Activated T-cell treated with anti-CD3 and anti-CD28 coated beads, Interleukin-2, amount 50 U/mL, for 1 hour (primary cell): ENCODE data around the gene FBXW12.
A peak's percentile ranks its signal among the peaks of the same experiment; 100 is the strongest.

ENCODE experiments used
- DNase-seq: peaks from one replicate; pipeline ENCODE4 v3.0.0-alpha.2; 2020

The FBXW12 gene

DNA sequence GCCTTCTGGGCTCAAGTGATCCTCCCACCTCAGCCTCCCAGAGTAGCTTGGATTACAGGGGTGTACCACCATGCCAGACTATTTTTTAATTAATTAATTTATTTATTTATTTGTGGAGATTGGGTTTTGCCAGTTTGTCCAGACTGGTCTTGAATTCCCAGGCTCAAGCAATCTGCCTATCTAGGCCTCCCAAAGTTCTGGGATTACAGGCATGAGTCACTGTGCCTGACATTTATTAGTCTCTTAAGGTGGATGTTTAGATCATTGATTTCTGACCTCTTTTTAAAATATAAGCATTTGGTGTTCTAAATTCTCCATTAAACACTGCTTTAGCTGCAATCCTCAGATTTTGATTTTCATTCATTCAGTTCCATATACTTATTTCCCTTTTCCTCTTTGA, 15.6 kb downstream of the FBXW12 start:
- no peak for DNase-seq

DNA sequence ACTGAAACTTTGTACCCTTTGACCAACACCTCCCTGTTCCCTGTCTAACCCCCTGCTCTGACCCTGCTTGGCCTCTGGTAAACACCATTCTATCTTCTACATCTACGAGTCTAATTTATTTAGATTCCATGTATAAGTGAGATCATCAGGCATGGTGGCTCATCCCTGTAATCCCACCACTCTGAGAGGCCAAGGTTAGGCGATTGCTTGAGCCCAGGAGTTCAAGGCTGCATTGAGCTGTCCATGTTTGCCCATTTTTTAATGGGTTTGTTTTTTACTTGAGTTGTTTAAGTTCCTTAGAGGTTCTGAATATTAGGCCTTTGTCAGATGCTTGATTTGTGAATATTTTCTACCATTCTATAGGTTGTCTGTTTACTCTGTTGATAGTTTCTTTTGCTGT, 16.9 kb downstream of the FBXW12 start:
- DNase-seq = no peak

DNA sequence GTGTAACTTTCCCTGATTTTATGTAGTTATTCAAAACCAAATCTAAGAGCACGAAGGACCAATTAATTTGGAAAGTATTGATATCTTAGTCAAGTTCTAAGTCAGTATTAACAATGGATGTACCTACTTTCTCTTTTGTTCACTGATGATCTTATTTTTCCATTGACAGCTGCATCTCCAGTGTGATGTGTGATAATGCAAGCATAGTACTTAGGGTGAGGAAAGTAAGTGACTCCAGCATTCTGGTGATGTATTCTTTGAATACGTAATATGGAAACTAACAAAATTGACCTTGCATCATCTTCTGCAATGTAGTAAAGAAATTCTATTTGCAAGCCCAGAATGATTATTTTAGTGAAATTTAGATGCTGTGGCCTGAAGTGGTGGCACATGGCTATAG, 22.4 kb downstream of the FBXW12 start:
- no peak for DNase-seq

DNA sequence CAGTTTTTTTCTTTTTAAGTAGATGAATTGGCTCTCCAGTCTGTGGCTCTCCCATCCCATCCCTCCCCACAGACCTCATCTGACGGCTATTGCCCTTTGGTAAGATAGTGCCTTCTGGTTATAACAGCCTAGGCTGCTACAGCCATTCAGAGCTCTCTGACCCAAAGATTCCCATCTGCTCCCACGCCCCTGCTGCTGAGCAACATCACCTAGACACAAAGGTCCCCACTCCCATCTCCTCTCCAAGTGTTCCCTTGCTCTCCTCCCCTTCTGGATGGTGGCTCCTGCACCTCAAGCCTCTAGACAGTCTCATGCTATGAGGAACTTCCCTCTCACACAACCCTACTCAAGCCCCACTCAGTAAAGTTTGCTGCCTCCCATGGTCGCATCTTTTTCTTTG, 23.7 kb downstream of the FBXW12 start:
- DNase-seq = no peak

DNA sequence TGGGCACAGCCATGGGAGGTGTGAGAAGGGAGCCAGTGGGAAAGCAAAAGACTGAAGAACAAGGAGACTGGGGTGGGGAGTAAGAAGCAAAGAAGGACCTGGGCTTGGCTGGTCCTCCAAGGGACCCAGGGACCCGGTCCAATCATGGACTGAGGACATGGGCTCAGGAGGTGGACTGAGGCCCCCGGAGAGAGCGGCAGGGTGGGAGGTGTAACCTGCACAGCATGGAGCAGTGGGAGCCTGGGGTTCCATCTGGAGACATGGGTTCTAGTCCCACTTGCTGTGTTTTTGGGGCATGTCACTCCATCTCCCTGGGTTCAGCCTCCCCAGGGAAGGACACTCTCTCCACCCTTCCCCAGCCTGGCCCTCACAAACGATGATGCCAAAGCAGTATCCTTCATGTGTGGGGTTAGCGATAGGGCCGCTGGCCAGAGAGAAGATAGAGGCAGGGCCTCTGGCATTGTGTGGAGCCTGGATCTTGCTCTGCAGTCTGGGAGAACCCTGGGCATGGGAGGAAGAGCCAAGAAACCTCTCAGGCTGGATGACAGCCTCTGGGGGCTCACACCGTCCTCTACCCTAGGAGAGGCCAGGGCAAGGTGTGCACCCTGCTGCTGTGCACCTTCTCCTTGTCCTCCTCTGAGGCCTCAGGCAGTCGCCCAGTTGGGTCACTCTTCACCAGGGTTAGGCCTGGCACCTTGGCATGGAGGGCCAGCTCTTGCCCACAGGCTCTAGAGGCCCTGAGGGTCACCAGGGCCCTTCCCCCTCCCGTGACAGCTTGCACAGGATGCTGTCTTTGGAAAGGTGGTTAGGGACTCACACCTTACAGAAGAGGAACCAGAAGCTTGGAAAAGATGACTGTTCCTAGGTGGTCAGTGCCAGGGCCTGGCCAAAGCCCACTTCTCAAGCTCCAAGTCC, 26.0 kb downstream of the FBXW12 start:
- no peak for DNase-seq

DNA sequence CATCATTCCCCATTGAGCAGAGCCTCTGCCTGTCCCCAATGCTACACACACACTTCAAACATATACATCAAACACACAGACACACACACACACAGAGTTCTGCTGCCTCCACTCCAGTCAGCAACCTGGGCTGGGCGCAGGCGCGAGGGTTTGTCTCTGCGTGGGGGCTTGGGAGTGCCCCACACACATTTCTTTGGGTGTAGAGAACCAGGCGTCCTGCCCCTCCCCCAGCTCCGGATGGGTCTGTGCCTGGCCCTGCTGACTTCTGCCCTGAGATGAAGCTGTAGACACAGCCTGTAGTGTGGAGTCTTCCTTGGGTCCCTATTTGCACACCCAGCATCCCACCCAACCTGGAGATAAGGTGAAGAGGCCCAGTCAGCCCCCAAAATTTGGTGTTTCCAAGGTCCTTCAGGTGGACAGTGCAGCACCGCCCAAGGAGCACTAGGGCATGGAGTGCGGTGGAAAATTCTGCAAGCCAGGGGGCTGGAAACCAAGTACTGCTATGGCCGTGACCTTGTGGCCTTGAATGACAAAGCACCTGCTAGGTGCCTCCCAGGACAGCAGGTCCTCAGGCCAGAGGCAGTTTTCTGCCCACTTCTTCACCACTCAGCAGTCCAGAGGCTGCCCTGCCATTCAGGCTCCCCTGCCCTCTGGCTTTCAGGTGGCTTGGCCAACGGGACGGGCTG, 26.8 kb downstream of the FBXW12 start:
- DNase-seq = no peak

DNA sequence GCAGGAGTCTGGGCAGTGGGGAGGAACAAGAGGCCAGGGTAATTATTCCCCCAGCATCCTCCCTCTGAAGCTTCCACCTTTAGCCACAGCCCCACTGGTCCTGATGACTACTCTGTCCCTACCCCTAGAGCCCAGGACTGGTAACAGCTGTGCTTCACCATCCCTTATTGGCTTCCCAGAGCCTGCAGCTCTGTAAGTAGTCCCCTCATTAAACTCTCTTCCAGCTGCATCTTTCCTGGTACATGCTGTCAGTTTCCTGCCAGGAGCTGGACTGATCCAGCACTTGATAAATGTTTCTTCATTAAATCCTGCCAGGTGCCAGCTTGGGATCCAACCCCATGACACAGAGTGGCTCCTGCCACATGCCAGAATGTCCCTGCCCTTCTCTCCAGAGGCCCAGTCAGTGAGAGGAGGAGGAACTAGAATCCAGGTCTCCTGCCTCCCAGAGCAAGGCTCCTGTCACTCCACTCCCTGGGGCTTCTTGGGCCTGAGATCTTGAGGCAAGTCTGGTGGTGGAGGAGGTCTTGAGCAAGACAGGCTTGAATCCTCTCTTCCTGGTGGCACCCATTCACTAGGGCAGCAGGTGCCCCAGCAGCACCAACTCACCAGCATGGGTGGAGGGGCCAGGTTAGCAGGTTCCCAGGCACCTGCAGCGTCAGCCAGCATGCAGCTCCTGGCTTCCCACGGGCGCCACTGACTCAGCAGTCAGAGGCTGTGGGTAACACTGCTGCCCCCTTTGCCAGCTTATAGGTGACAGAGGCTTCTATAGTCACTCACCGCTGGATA, 27.6 kb downstream of the FBXW12 start:
- peak; percentile 13 for DNase-seq

DNA sequence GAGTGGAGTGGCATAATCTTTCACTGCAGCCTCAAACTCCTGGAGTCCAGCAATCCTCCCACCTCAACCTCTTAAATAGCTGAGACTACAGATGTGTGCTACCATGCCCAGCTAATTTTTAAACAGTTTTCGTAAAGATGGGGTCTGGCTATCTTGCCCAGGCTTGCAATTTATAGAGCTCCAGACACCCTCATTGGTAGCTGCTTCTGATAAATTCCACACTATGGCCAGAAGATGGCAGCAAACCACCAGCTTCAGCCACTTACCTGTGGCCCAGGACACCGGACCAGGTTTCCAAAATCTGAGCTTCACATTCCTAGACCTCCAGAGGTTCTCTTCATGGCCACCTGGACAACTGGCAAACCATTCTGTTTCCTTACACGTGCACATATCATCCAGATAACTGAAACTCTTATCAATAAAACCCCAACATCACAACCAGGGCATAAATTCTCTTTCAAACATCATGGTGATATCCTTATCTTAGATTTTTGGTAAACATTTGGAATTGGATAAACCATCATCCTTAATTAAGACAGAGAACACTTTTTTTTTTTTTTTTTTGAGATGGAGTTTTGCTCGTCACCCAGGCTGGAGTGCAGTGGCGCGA, 28.9 kb downstream of the FBXW12 start:
- peak; percentile 57 for DNase-seq

DNA sequence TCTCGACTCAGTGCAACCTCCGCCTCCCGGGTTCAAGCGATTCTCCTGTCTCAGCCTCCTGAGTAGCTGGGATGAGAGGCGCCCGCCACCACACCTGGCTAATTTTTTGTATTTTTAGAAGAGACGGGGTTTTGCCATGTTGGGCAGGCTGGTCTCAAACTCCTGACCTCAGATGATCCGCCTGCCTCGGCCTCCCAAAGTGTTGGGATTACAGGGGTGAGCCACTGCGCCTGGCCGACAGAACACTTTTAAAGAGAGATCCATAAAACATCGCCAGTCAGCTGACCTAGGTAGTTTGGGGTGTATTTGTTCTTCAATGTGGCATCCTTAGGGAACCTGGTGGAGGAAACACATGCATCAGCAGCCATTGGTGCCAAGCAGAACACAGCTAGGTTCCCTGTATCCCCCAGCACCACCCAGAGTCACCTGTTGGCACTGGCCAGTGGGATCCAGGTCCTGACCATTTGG, 29.4 kb downstream of the FBXW12 start:
- peak; percentile 9 for DNase-seq

DNA sequence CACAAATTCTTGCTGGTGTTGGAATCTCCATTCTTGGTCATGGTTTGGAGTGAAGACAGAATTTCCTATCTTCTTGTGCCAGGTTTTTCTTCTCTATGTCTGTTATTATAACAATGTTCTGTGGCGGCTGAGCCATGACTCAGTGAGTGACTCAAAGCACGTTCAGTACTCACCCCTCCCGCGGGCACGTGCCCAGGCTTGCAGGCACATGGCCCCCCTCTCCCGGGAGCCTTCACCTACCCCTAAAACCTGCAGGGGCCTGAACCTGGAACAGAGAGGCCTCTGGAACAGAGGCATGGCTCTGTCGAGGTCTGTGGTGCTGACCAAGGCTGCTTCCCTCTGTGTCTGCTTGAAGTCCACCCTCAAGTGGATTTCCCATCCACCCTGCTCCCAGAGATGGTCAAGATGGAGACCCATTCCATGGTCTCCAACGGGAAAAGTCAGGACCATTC, 30.3 kb downstream of the FBXW12 start:
- DNase-seq = peak; percentile 11

DNA sequence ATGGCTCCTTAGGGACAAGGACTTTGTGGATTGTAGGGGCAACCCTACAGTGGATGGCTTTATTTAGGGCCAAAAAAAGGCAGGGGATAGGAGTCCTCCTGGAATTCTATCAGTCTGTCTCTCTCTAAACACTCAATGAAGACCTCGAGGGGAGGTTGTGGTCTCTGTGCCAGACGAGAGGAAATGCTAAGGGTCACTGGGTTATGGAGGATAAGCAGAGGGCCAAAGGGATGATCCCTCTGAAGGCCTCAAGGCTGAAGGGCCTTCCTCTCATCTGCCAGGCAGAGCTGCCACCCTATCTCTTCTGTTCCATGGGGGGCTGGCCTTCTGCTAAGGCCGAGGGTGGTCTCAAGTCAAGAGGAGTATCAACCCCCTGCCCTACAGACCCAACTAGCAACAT, 30.9 kb downstream of the FBXW12 start:
- DNase-seq = no peak

DNA sequence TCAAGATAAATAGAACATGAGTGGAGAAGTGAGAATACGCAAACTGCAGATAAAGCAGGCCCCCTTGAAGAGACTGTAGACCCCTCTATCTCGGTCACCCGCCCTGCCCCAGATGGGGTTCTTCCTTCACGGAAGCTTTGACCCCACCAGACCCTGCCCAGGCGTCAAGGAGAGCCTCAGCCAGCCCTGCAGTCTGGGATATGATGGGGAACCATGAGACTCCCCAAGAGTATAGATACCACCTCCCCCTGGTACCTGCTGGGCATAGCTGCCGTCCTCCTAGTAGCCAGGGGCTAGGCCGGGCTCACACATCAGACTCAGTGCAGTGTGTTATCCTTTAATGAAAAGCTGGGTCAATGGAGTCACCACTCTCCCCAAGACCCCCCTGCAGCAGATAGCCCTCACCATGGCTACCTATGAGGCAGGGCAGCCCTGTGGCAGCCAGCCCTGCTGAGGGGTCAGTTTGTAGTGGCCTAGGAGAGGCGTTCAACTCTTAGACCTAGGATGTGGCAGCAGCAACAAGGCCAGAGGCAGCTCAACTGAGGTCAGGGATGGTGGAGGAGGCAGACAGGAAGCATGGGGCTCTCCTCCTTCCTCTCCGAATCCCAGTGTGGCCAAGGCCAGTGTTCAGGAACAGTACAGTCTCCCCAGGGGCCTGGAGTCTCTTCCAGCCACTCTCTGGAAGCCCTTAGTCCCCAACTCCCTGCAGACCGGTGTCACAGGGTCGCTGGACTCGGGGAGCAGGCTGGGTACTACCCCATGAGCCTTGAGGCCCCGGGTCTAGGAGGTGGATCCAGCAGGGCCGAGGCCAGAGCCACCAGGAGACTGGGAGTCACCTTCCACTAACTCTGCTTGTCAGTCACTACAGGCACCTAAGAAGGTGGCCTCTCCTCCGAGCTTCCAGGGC, 31.8 kb downstream of the FBXW12 start:
- DNase-seq = peak; percentile 5

DNA sequence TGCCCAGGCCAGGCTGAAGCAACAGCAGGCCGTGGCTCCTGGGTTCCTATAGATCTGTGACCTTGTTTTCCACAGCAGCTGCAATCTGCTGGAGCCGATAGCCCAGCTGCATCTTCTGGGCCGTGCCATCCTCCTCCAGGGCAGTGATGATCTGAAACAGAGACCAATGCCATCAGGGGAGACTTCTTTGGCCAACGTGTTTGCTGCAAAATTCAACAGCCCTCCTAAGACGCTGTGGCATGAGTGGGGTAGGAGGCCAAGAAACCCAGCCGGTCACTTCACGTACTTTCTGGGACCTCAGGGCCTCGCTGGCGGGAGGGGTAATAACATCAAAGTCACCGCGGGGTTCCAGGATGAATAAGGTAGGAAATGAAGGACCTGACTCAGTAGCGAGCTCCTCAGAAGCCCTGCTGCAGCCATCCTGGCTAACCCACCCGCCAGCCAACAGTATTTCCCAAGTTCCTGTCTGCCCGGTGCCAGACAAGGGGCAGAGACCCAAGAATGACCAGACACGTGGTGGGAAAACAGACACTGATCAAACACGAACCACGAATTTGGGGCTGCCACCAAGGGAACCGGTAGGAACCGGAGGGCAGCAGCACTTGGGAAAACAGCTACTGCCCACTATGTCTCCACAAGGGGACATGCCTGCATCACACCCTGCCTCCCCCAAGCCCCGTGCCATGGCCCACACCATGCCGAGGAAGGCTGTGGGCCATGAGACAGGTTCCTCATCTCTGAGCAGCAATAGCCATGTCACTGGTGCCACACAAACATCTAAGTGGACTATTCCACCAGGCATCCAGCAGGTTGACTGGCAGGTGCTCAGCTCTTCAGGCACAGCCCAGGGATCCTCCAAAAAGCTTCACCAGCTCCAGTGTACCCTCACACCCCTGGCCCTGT, 32.7 kb downstream of the FBXW12 start:
- DNase-seq = peak; percentile 12

DNA sequence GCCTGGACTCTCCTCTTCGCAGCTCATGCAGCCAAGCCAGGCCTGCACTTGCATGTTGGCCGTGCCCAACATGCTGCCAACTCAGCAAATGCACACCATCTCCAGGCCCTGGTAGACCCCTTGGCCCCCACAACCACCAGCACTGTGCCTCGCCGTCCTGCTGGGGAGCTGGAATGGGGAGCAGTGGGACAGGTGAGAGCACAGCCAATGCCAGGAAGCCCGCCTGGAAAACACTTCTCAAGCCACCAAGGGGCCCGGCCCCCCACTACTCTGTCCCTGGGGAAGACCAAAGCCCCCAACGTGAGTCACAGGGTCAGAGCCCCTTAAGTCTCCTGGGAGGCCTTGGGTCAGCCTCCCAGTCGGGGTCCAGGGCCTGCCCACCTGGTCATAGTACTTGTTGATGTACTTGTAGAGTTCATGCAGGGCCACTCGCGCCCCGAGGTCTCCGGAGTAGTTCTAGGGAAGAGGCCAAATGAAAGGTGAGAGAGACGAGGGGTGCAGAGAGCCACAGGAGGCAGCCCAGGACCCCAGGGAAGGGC, 33.4 kb downstream of the FBXW12 start:
- peak; percentile 8 for DNase-seq

DNA sequence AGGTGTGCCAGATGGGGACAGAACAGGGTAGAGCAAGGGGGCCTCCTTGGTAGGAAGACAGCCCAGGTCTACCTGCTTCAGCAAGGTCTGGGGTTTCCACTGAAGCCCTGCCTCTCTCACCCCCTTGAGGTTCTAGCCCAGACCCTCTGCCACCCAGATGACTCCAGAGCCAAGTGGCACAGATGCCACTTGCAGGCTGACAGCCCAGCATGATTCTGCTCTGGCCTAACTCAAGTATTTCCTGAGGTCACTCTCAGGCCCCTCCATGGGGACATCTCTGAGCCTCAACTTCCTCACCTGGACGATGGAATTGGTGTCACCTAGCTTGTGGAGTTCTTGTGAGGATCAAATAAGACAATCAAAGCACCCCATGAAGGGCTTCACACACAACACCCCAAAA, 34.0 kb downstream of the FBXW12 start:
- no peak for DNase-seq

DNA sequence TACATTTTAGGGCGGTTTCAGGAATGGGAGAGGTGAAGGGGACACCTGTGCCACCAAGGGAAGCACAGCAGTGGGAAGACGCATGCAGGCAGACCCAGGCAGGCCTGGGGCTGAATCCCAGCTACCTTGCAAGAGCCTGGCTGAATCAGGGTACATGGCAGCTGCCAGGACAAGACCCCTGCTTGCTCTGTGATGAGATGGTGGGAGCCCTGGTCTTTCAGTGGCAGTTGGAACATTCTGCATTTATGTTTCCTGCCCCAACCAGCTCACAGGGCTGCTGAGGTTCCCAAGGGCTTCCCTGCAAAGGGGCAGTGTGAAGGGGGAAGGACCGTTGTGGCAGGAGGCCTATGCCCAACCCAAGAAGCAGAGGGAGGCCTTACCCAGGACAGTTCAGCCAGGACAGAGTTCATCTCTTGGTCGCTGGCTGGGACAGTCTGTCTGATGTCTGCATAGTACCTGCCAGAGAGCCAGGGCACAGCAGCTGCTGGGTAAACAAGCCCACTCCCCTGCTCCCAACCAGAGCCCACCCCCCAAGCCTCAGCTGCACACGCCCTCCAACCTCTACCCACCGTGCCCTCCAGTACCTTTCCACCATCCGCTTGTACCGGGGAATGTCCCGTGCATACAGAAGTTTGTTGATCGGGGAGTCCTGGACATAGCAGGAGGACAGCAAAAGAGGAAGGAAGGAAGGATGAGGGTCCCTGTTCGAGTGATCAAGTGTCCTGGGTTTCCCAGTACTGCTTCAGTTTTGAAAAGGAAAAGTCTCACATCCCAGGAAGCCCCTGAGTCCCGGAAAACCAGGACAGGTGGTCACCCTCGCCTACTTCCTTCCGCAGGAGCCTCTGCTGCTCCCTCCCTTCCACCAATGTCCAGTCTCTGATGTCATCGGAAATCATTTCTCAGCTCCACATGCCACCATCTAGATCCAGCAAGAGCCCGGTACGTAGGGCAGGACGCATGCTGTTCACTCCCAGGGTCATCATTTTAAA, 34.7 kb downstream of the FBXW12 start:
- peak; percentile 7 for DNase-seq

DNA sequence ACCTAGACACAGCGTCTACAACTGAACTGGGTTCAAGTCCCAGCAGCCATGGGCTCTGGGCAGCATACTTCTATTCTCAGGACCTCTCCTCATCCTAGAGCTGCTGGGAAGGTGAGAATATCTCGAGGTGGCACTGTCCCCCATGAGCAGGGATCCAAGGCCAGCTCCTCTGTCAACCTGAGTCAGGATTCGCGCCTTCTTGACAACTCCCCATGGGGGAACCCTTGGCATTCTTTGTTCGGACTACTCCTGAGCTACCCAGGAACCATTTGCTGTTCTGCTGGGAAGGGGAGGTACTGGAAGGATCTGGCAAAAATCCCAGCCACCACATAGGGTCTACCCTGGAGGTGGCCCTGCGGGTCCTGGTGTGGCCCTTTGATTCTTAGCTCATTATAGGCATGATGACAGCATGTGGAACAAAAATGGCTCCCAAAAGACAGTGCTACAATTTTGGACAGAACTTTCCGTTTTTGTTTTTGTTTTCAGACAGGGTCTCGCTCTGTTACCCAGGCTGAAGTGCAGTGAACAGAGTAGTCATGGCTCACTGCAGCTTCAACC, 35.6 kb downstream of the FBXW12 start:
- peak; percentile 6 for DNase-seq

DNA sequence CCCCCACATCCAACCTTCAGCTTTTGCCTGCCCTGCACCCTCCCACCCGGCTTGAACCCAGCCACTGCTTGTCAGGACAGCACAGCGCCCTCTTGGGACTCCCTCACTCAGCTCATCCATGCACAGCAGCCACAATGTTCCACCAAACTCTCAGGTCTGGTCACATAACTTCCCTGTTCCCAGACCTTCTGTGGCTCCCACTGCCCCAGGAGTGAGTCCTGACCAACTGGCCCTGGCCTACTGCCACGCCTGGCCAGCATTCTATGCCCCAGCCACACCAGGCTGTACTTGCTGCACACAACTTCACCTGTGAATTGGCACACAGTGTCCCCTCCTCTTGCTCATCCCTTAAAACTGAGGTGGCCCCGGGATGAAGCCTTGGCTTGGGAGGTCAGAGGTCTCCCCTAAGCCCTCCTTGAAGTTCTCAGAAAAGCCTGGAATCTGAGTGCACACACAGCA, 36.8 kb downstream of the FBXW12 start:
- peak; percentile 11 for DNase-seq
